DMS153 treated with DMSO at 0.1 percent for 48 hours (cell line): ENCODE measurements around the gene RPS6KC1.
"Not testable (repeated sequence)": the region's sequence is repeated elsewhere in the genome, so short reads cannot be mapped to it uniquely, and the experiment has no call there.

ENCODE experiments used
- DNase-seq: peaks from one replicate; lab custom pipeline; 2025; ENCODE audit not compliant: unreplicated experiment; lab: John Stamatoyannopoulos, UW

Gene RPS6KC1

DNA sequence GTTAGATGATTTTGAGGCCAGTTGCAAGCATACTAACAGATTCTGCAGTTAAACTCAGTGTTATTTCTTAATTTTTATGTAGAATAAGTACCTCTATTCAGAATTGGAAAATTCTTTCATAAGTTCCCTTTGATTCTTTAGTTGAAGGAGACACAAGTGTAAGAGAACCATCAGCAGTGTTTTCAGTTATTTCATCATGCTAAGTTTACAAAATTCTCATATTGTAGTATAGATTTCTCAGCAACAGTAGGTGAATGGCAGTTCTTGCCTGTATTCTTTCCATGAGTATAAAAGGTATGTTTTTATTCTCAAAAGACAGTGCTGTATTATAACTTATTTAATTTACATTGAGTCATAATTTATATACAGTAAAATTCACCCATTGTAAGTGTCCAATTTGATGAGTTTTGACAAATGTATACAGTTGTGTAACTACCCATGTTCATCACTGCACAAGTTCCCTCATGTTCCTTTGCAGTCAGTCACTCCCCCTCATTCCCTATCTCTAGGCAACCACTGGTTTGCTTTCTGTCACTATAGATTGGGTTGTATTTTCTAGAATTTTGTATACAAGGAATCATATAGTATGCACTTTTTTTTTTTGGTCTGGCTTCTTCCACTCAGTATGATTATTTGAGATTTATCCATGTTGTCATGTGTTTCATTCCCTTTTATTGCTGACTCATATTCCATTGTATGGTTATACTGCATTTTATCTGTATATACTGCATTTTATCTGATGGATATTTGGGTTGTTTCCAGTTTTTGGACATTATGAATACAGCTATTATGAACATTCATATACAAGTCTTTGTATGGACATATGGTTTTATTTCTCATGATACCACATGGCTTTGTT is 3.9 kb downstream of the RPS6KC1 start:
- DNase-seq, result no peak

DNA sequence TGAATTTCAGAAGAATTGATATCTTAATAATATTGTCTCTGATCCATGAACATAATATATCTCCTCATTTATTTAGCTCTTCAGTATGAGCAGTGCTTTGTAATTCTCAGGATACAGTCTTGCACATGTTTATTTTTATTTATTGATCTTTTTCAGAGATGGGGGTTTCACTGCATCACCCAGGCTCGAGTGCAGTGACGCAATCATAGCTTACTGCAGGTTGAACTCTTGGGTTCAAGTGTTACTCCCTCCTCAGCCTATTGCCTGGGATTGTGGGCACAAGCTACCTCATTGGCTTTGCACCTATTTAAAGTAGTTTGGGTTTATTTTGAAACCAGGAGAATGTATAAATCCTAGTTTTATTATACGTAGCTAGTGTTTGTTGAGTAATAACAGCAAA is 4.7 kb downstream of the RPS6KC1 start:
- no peak for DNase-seq

DNA sequence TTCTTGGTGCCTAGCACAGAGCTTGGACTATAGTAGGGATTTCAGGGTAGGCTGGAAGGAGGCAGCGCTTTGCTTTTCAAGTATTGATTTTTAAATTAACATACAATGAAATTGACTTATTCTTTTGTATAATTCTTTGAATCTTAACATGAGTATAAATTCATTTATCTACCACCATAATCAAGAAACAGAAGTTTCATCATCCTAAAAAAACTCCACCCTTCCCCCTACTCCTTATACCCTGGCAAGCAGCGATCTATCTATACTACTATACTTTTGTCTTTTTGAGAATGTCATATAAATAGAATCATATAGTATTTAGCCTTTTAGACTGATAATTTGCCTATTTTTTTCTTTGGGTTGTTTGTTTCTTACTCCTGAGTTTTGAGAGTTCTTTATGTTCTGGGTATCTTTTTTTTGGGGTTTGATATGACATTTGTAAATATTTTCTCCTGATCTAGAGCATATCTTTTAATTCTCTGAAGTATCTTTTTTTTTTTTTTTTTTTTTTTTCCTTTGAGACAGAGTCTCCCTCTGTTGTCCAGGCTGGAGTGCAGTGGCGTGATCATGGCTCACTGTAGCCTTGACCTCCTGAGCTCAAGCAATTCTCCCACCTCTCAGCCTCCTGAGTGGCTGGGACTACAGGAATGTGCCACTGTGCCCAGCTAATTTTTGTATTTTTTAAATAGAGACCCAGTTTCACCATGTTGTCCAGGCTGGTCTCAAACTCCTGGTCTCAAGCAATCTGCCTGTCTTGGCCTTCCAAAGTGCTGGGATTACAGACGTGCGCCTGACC is 6.4 kb downstream of the RPS6KC1 start:
- DNase-seq, result no peak

DNA sequence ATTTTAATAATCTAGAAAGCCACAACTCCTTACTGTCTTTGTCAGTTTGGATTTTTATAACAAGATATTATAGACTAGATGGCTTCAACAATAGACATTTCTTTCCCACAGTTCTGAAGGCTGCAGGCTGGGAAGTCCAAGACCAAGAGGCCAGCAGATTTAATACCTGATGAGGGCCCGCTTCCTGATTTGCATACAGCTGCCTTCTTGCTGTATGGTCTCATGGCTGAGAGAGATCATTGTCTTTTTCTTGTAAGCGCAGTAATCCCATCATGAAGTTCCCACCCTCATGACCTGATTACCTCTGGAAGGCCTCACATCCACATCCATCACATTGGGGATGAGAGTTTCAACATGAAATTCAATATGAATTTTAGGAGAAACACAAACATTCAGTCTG is 9.8 kb downstream of the RPS6KC1 start:
- DNase-seq, result no peak

DNA sequence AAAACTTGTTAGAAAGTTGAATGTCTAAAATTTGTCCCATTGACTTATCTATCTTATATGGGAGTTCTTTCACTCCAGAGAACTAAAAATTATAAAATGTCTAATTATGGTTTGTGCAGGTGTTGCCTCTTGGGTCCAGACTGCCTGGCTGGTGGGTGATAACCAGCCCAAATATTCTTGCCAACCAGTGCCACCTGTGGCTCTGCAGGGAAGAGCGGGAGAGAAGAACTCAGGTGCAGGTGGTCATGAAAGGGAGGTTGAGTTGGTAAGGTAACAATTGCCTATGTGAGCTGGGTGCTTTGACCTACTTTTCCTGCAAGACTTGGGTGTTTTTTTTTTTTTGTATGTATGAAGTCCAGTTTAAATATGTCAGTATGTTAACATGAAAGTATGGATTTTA is 10.2 kb downstream of the RPS6KC1 start:
- DNase-seq, result no peak

DNA sequence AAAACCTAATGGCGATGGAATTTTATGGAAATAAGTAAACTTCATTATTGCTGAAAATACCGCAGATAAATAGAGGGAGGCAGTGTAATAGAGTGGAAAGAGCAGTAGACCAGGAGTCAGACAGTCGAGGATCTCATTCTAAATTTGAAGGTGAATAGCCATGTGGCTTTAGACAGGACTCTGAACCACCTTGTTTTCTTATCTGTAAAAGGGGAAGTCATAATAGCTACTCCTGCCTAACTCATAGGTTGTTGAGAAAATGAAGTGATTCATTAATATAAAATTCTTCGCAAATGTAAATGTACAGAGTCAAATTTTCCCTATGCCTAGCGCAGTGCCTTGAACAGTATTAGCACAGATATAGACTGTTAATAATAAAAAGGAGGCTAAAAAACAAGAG is 14.8 kb downstream of the RPS6KC1 start:
- DNase-seq, result no peak

DNA sequence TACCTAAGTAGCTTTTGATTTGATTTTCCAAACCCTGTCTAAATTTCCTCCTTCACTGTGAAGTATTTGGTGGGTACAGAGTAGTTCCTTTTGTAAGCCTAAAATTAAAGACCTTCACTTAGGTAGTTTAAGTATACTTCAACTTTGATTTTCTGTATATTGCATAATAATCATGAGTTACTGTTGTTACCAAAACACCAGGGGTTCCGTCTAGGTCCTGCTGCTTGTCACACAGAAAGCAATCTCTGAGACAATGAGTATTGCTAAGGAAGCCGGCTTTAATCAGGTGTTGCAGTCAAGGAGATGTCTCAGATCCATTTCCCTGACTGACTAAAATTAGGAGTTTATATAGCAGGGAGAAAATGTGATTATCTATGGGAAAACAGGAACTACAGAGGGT is 15.3 kb downstream of the RPS6KC1 start:
- no peak for DNase-seq

DNA sequence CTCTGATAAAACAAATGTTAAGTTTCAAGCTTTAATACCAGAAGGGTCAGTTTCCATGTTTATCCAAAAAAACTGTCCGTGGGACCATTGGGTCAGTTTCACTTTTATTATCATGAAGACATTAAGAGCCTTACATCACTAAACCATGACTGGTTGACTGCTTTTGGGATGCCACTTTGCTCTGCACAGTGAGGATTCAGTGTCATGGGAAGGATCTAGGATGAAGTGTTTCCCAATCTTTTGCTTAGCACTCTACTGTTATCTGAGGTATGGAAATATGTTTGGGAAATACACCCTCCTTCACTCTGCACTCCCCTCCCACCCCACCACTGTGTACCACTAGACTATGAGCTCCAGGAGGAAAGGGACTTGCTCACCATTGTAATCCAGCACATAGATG is 16.3 kb downstream of the RPS6KC1 start:
- DNase-seq, result no peak

DNA sequence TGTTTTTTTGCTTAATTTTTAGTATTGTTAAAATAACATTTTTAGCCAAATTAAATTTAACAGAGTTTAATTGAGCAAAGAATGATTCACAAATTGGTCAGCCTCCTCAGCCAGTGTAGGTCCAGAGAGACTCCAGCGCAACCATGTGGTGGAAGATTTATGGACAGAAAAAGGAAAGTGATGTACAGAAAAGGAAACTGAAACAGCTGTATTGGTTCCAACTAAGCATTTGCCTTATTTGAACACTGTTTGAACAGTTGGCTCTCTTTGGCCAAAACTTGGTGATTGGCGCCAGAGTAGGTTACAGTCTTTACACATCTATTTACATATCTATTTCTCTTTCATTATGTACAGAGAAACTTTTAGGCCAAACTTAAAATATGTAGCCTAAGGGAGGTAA is 19.4 kb downstream of the RPS6KC1 start:
- DNase-seq, result no peak

DNA sequence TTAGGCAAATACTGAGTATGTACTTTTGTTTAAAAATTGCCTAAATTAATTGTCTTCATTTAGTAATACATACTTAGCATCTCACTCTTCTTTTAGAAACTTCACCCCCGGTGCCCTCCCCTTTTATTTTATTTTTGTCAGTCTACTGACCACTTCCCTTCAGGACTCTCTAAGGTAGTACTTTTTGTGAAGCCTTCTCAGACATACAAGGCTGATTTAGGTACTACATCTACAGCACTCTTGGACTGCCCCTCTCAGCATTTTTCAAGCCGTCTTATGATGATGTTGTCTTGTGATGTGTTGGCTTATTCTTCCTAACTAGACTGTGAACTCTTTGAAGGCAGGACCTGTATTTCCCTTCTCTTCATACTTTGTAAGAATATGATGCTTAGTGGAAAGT is 24.7 kb downstream of the RPS6KC1 start:
- DNase-seq, result no peak

DNA sequence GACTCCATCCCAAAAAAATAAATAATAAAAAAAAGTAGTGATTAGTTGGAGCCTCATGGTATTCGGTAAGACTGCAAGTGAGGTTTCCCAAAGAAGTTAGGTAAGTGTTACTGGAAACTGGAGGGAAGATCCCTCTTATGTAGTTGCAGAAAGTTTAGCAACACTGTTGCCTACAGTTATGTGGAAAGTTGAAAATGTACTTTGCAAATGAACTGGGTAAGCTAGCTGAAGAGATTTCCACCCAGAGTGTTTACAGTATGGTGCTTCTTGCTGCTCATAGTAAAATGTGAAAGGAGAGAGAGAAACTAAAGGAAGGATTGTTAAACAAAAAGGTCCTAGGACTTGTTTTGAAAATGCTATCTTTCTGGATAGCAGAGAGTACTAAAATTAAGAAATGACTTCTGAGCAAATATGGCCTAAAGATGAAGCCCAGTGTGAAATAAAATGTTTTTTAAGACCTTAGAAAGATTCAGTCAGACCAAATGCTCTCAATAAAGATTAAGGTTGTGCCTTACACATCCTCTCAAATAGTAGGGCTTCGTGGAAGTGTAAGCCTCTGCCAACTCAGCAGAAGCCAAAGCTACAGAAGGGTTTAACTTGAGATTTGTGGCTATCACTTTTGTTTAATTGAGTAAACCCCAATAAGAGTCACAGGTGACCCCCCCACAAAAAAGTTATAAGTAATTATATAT is 31.5 kb downstream of the RPS6KC1 start:
- no peak for DNase-seq

DNA sequence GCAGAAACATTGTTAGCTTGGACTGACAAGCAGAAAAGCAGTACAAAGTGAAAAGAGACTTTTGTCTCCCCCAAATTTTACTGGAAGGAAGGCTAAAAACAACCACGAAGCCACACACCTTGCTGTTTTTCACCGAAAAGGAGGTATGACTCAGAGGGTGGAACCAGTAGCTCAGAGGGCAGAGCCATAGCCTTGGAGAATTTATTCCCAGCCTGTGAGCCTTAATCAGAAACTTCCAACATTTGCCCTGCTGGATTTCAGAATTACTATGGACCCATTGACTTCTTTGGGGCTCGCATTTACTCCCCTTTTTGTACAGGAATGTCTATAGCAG is 32.0 kb downstream of the RPS6KC1 start:
- DNase-seq, result no peak

DNA sequence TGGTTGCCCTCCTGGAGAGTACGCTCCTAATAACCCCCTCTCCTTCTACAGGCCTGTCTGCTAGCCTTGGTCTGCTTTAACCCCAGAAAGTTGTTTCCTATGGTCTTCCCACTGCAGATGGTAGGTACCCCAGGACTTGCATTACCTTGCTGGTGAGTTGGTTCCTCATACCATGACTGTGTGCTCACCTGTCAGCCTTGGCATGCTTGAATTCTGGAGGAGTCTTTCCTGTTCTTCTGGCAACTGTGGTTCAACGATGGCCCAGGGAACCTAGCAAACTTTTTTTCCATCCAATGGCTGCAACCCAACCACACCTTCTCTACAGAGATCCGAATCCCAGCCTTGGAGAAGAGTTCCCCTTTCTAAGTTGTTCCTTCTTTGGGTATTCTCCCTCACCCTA is 36.9 kb downstream of the RPS6KC1 start:
- no peak for DNase-seq

DNA sequence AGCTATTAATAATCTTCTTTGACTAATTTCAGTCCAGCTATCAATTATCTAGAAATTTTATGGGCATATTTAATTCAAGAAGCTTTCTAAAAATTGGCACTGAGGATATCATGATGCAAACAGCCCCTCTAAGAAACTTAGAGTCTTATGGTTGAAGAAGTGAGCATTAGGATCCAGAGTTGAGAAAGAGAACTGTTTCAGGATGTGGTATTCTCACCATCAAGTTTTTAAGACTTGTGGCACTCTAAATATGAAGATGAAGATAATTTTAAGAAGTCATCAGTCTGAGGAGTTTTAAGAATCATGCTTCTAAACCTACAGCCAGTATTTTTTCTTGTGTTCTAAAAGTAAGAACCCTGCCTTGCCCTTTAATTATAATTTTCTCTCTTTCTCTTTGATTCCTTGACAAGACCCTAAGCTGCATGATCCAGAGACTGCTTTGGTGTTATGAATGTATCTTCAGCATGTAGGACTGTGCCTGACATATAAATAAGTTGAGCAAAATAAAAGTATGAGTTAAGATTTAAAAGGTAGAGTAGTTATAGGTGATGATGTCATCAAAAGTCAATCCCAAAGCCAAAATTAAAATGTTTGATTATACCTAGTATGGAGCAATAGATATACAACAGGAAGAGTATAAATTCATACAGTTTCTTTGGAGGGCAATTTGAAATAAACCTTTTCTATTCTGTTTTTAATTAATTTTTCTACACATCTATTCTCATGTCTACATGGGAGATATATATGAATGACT is 39.1 kb downstream of the RPS6KC1 start:
- no peak for DNase-seq

DNA sequence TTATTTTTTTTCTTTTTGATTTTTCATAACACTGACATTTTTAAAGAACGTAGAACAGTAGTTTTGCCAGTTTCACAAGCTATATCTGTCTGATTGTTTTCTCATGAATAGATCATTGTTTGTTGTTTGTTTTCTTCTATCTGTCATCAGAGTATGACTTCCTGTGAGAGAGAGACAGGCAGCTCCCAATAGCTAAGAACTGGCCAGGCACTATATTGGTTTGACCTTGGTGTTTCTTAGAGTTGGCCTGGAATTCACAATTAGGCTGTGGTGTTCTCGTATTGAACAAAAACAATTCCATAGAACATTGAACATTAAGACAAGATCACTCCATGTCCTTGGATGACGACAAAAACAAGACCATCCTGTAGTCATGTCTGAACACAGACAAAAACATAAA is 43.4 kb downstream of the RPS6KC1 start:
- DNase-seq, result no peak

DNA sequence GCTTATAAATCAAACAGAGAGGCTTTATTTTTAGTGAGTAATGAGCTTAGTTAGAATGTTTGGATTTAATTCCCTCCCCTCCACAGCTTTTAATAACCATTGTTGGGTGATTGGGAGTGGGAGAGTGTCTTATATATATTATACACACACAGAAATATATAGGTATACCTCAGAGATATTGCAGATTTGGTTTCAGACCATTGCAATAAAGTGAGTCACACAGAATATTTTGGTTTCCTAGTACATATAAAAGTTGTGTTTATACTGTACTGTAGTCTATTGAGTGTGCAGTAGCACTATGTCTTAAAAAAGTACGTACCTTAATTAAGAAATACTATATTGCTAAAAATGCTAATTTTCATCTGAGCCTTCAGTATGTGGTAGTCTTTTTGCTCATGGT is 44.4 kb downstream of the RPS6KC1 start:
- no peak for DNase-seq

DNA sequence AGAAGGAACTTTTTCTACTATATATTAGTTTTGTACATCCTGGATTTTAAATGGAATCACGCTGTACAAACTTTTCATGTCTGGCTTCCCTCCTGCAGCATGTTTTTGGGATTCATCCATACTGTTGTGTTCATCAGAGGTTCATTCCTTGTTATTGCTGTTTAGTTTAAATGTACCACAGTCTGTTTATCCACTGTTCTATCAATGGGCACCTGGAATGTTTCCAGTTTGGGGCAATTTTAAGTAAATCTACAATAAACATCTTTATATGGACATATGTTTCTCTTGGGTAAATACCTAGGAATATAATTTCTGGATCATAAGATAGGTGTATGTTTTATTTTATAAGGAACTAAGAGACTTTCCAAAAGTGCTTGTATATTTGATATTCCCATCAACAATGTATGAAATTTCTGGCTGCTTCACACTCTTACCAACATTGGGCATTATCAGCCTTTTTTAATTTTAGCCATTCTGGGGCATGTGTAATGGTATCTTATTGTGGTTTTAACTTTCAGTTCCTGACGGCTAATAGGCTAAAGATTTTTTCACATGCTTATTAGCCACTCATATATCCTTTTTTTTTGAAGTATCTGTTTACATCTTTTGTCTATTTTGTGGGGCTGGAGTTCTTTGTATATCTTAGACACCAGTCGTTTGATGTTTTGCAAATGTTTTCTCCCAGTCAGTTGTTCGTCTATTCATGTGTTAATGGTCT is 48.8 kb downstream of the RPS6KC1 start:
- no peak for DNase-seq

DNA sequence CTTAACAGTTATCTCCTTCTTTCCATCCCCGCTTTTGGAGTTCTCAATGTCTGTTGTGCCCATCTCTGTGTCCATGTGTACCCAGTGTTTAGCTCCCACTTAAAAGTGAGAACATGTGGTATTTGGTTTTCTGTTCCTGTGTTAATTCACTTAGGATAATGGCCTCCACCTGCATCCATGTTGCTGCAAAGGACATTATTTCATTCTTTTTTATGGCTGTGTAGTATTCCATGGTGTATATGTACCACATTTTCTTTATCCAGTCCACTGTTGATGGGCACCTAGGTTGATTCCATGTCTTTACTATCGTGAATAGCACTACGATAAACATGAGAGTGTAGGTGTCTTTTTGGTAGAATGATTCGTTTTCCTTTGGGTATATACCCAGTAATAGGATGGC is 49.5 kb downstream of the RPS6KC1 start:
- not testable (repeated sequence) for DNase-seq

DNA sequence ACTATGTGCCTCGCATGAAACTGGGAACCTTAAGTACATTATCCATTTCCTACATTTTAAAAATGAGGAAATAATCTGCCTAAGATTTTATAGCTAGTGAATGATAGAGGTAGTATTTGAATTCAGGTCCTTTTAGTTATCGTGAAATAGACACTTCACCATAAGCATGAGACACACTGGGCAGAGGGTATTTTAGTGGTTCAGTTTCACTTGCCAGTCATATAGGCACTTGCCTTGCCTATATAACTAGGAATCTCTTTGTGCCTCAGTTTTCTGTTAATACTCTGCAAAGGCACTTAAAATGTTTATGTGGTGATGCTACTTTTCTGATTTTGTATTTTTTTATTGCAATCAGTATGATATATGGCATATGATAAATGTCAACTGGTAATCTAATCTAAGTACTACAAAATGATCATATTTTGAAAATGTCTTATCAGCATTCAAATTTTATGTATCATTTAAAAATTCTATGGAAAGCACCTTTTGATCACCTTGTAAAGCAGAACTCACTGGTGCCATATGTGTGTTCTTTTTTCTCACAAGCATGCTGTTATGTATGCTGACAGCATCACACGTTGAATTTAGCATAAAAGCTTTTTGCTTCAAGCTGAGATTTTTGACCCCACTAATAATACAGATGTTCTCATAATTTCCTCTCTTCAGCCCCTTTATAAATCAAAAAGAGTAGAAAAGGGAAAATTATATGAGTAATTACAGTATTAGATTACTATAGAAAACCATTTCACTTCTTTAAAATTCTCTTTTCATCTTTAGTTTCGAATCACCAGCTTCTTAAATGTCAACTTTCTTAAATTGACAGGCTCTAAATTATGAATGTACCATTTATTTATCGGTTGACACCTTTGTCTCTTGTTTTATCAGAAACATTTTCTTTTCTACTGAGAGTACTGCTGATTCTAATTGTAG is 52.6 kb downstream of the RPS6KC1 start:
- DNase-seq, result no peak

DNA sequence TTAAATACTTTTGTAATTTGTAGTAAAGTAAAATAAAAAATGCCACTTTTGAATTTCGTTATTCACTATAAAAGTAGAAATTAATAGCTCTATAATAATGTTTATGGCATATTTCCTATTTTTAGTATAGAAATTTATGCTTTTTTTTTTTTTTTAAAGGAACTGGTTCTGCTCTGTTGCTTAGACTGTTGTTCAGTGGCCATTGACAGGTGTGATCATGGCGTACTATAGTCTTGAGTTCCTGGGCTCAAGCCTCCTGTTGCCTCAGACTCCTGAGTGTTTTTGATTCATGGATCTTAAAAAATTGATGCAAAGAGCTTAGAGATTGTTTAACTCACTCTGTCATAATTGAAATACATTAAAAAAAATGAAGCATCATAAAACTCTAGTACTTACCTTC is 53.6 kb downstream of the RPS6KC1 start:
- no peak for DNase-seq
